Fibroblast of pulmonary artery (primary cell): ENCODE results near the gene PSMB1.
"Not testable (repeated sequence)": the region's sequence is repeated elsewhere in the genome, so short reads cannot be mapped to it uniquely, and the experiment has no call there.

ENCODE experiments used
- DNase-seq: peaks from one replicate; pipeline ENCODE4 v3.0.0-alpha.2; 2010; ENCODE audit warnings: low read depth
- H3K4me3 ChIP-seq: replicated peaks from 2 replicates; pipeline ENCODE4 v1.5.1; 2011; ENCODE audit warnings: low read depth, mild to moderate bottlenecking, control low read depth, low read length, moderate library complexity
- CTCF ChIP-seq: IDR thresholded peaks from 2 replicates; pipeline ENCODE4 v1.5.1; 2011; ENCODE audit warnings: mild to moderate bottlenecking, control low read depth, low read length, inconsistent platforms; ENCODE audit errors: missing control alignments

Gene PSMB1

GRCh38 chr6:170510631-170511030 lies 42.5 kb downstream of the PSMB1 start:
- no peak overlapping the region for H3K4me3 ChIP-seq
- DNase-seq, result no peak
- TF ChIP-seq CTCF, result no peak

GRCh38 chr6:170509723-170510018 lies 43.4 kb downstream of the PSMB1 start:
- H3K4me3 ChIP-seq, result no peak overlapping the region
- no peak for DNase-seq
- TF ChIP-seq CTCF, result no peak

- DNase-seq, H3K4me3 ChIP-seq: not testable (repeated sequence)
Observed at GRCh38 chr6:170508892-170509722, 44.0 kb downstream of the PSMB1 start.

- not testable (repeated sequence) for DNase-seq, H3K4me3 ChIP-seq
Observed at GRCh38 chr6:170508275-170508674, 44.8 kb downstream of the PSMB1 start.

- H3K4me3 ChIP-seq, DNase-seq: not testable (repeated sequence)
Observed at GRCh38 chr6:170507728-170508127, 45.4 kb downstream of the PSMB1 start.

GRCh38 chr6:170506446-170506845 lies 46.7 kb downstream of the PSMB1 start:
- no peak for TF ChIP-seq CTCF
- no peak overlapping the region for H3K4me3 ChIP-seq
- DNase-seq, result no peak

GRCh38 chr6:170505306-170505705 lies 47.8 kb downstream of the PSMB1 start:
- no peak for DNase-seq
- H3K4me3 ChIP-seq, result no peak overlapping the region
- TF ChIP-seq CTCF, result no peak

- H3K4me3 ChIP-seq, result no peak overlapping the region
- no peak for DNase-seq
- TF ChIP-seq CTCF, result no peak
Observed at GRCh38 chr6:170504479-170504878, 48.6 kb downstream of the PSMB1 start.

GRCh38 chr6:170503414-170503761 lies 49.7 kb downstream of the PSMB1 start:
- no peak for DNase-seq
- no peak for TF ChIP-seq CTCF
- H3K4me3 ChIP-seq, result no peak overlapping the region

GRCh38 chr6:170502733-170503413 lies 50.2 kb downstream of the PSMB1 start:
- DNase-seq, H3K4me3 ChIP-seq: not testable (repeated sequence)

- not testable (repeated sequence) for H3K4me3 ChIP-seq, DNase-seq
Observed at GRCh38 chr6:170502268-170502667, 50.8 kb downstream of the PSMB1 start.
